HUDEP-2 (cell line): ENCODE data around the gene SGCE.

Experiments used
- DNase-seq, 76 experiments: peaks; one replicate each; lab custom pipeline; 2025; ENCODE audit not compliant: unreplicated experiment in 76 of 76; lab: John Stamatoyannopoulos, UW

SGCE gene

DNA sequence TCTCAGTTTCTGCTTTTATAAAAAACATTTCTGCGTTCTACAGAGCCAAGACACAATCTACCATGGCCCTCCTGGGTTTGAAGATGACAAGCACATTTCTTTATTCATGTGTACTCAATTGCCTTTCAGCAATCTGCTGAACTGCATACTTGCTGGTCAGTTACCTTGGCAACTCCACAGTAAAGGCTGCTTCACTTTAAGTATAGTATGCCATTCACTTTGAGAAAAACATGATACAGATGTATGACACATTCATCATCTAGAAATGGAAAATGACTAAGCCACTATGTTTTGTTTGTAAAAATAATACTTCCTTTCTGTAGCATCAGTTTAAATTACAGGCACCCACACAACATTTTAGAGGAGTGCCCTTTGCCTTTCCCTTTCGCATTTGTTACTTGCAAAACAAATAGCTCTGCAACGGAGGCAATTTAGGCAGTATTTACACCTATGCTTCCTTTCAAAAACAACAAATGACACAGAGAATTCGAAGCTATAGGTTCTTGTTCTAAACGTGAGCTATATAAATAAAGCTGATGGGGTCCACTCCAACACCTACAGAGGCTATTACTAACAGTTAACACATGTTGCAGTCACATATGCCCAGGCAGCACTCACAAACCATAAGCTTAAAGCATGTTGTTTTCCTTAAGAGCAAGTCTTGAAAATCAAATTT is 23.5 kb downstream of the SGCE start:
- no peak for DNase-seq

DNA sequence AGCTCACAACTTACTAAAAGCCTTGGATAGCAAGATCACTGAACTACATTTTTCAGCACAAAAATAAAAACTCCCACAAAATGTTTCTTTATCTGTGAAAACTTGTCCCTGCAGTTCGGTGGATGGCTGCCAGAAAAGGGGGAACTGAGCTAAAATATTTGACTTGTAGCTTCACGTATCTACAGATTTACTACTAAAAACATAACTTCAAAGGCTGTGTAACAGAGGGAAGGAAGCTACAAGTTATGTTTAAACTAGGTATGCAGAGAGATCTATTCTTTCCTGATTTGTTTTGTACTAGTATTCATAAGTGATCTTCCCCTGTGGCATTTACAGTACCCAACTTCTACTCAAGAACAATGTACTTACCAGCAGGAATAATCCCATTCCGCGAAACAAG is 25.1 kb downstream of the SGCE start:
- no peak for DNase-seq

DNA sequence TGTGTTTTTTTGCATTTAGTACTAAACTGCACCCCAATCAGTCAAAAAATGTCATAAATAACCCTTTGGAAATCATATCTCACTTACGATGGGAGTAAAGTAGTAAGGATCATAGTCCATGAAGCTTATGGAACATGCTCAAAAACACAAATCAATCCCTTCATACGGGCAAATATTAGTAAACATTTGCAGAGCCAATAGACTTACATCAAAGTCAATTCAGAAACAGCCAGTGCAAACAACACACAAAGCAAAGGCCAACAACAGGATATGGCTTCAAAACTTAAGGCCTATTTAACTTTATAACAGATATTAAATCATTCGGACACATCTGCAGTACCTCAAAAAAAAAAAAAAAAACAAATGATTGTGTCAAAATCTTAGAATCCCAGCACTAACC is 32.1 kb downstream of the SGCE start:
- DNase-seq = no peak

DNA sequence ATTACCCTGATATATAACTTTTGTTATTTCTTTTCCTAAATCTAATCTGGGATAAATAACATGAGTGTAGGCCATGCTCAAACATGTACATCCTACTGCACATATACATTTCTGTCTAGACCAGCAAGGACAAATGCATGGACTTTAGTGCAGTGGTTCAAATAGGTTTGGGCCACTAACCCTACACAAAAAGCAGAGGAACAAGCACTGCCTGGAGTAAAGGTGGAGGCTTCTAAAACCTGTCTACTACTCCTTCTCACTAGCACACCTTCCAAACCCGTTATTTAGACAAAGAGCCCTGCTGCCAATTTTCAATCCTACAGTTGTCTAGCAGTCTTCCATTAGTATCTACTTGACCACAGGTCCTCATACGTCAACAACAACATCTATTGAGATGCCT is 34.8 kb downstream of the SGCE start:
- no peak for DNase-seq

DNA sequence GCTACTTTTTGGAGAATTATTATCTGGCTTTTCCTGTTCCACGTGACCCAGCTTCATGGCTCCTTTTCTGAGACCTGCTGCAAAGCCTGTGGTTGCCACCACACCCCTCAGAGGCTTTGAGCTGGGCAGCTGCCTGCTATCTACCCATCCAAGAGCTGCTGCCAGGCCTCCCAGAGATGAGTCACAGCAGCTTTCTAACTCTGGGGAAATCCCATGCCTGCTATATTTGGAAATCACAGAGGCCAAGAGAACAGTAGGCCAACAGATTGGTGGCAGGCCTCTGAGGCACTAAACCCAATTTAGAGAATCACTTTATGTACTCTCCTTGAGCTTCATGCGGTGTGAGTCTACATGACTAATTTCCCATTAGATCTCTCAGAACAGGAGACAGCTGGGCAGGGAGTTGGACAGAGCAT is 35.2 kb downstream of the SGCE start:
- peak in 65 of 76 experiments; percentile 4 to 72 (median 35) for DNase-seq

DNA sequence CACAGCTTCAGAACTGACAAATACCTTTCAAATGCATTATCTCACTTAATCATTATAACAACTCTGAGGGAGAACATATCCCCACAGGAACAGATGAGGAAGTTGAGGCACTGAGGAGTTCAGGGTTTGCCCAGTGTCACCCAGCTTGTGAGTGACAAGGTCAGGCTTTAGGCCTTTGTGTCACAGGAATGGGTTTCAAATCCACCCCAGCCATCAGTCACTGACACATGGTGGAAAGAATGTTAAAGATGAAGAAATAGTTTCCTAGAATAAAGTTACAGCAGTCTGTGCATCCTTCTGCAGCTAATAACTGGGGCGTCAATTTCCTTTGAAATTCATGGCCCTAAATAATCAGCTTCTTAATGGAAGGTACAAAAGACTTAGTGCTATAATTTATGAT is 37.8 kb downstream of the SGCE start:
- DNase-seq = no peak

DNA sequence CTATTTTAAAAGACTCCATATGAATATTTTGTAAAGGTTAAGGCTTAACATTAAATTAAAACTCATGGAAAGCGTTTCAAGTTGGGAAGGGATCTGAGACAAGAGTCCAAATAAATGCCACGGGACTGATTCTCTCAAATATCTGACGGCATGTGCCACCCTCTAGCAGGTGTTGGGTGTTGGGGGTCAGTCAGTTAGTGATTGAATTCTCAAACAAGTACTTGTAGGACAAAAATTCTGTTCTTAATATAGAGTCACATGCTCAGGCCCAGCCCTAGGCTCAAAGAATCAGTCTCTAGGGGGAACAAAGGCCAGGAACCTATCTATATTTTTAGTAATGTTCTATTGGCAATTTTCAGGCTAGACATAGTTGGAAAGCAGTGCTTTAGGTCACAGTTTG is 39.1 kb downstream of the SGCE start:
- DNase-seq = no peak

DNA sequence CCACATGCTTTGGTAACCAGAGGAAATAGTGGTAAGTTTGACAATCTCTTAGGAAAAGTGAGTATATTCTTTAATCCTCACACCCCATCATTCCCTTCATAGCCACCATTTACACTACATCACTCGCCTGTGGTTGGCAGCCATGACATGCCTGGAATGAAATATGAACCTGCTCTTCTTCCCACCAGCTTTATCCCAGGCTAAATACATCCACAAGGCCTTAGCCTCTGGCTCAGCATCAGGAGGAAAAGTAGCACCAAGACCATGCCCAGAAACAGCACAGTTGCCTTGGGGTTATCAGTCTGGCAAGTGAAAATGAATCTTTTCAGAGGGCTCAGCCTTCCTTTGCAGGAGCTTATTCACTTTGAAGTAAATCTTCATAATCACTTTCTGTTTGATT is 40.3 kb downstream of the SGCE start:
- no peak for DNase-seq

DNA sequence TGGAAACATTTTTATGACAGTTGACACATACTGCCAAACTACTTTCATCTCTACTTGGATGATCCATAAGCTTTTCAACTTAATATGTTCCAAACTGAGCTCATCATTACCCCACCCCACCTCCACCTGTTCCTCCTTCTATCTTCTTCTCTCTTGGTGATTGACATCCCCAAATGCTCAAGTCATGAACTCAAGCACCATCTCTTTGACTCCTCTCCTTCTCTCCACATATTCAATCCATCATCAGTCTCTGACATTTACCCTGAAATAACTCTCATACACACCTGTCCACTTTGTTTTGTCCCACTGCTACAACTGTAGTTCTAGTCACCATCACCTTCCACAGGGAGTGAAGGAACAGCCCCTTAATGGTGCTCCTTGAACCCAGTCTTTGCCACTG is 43.3 kb downstream of the SGCE start:
- DNase-seq = no peak

DNA sequence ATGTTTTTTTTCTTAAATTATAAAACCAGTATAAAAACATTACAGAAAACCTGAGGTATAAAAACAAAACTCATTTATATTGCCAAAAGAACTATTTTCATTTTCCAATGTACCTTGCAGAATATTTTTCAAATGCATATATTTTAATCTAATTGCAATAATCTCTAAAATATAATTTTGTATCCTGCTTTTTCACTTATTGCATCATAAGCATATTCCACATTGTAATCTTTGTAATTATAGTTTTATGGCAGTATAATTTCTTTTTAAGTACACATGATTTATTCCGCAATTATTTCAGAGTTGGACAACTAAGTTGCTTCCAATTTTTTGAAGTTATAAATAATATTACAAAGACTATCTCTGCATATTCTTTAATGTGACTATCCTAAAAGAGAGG is 43.7 kb downstream of the SGCE start:
- no peak for DNase-seq

DNA sequence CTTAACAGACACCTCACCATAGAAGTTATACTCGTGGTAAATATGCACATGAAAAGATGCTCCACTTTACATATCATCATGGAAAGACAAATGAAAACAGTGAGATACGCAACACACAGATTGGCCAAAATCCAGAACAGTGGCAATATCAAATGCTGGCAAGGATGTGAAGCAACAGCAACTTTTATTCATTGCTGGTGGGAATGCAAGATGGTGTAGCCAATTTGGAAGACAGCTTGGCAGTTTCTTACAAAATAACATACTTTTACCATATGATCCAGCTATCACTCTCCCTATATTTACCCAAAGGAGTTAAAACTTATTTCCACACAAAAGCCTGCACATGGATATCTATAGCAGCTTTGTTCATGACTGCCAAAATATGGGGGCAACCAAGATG is 46.4 kb downstream of the SGCE start:
- no peak for DNase-seq

DNA sequence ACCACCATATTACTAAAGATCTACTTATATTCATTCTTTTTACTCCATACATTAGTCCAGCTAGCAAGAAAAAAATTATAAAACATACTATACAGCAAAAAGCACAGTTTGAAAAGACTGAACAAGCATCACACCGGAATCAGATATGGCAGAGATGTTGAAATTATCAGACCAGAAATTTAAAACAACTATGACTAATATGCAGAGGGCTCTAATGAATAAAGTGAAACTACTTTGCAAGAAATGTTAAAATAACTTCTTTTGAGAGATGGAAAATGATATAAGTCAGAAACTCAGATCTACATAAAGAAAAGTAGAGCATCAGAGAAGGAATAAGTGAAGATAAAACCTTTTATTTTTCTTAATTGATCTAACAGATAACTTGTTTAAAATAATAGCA is 50.9 kb downstream of the SGCE start:
- no peak for DNase-seq

DNA sequence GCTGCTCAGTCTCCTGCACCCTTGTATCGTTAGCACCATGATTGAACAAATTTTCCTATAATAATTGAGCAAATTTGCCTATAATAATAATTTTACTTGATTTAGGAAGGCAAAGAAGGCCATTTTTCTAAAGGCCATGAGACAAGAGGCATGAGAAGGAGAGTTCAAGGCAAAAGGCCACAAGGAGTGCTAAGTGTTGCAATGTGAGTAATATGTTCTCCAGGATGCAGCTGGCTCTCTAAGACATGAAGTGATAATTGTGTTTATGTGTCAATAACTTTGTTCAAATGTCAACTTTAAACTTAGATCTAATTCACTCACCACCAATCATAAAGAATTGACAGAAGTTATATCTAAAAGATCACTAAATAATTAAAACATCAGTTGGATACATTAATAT is 53.8 kb downstream of the SGCE start:
- no peak for DNase-seq

DNA sequence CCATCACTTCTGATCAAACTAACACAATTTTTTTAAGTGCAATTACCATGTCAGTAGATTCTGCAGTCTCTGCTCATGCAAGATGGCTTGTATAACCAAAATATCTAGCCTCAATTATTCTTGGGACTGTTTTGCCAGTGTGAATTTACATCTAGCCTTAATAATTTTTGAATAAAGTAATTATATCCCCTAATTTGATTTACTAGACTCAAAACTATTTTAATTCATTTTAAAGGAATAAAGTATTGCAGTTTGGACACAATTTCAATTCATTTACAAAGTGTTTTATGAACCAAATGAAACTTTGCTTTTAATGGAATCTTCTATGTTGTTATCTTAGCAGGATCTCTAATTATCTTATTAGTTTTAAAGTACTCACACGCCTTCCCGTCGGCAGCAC is 55.7 kb downstream of the SGCE start:
- no peak for DNase-seq

DNA sequence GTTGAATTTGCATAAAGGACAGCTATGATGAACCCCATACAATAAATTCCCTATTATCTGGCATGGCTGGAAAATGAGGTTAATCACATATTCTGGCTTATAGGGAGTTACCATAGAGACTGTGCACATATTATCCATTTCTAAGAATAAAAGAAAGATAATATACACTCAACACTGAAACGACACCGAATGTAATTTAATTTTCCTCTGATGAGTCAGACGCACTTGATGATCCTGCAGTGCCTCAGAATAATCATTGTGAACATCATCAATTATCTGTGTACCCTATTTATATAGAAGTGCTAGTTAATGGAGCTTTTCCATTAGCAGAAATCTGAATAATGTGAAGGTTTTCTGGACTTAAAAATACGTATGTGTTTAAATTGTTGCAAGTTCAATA is 60.2 kb downstream of the SGCE start:
- no peak for DNase-seq

DNA sequence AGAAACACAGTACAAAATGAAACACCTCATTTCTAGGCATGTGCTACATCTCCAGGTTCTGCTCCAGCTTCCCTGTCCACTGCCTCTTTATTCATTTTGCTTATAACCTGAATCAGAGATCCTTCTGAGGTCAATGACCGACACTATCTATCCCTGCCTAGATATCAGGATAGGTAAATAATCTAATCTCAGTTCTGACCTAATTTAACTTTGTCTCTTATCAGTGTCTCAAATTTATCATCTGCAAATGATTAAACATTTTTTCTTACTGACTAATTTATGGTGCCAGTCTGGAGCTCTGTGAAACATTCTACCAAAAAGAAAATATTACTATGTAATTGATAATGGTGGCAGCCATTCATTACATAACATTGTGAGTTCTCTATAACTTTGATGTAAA is 61.1 kb downstream of the SGCE start:
- no peak for DNase-seq

DNA sequence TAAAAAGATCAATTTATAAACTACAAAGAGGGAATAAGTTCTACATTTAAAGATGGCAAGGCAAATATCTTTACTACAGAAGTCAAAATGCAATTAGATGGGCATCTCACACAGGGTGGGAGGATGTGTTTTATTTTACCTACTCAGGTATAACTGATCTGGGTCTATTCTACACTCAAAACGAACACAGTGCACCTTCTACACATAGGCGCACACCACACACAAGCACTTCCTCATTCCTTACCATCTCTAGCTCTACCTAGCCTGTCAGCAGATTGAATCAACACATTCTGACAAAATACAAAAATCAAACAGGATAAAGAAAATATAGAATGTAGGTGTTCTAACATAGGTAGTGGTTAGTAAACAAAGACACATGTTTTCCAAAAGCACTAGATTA is 64.8 kb downstream of the SGCE start:
- DNase-seq = no peak

DNA sequence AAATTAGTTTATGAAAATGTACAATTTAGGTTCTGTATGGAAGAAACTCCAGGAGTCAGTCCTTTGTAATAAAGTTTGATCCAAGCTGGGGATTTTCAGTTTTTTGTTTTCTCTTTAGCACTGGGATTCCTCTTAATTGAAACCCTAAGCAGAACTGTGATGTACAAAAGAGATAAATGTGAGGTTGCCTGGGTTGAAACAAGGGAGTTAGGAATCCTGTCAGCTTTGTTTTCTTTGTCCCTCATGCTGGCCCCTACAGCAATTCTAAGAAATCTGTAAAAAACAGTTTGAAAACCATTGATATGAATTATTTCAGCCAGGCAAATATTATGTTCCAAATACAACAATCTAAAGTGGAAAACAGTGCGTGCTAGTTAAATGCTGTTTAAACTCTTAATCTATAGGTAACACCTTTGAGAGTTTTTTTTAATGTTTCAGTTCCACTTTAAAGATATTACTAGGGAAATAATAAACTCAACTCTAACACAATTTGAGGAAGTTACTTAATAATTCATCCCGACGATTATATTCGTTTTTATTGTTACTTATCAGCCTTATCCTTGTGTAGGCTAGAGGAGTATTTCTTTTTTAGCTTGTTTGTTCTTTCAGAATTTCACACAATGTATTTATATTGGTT is 65.3 kb downstream of the SGCE start:
- DNase-seq = no peak

DNA sequence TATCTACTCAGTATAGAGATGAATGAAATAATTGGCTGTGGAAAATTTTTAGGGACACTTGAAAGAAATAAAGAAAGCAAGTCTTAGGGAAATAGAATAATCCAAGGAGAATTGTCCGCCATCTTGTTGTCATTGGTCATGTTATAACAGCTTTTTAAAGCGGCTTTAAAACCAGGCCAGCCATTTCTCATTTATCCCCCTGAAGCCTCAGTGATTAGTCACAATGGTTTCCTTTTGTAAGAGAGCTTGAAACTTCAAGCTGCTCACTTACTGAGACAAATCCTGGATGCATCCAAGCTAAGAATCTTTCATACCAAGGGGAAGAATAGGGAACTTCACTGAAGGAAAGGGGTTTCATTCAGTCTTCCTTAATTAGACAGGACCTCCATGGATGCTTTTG is 67.9 kb downstream of the SGCE start:
- DNase-seq = no peak

DNA sequence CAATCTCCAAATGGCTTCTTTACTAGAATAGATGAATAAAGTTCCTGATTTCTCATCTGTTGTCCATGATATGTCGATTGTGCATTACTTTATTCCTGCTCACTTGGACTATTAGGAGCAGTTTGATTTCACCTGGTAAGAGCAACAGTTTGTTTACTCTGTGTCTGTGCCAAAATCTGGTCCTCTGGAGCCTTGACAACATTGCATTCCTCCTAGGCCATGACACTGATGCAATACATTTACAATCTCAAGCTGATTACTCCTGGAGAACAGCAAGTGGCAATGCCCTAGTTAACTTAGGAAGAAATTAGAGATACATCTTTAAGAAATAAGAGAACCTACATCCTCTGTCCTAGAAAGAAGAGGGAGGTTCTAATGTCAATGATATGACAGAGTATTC is 71.8 kb downstream of the SGCE start:
- no peak for DNase-seq

DNA sequence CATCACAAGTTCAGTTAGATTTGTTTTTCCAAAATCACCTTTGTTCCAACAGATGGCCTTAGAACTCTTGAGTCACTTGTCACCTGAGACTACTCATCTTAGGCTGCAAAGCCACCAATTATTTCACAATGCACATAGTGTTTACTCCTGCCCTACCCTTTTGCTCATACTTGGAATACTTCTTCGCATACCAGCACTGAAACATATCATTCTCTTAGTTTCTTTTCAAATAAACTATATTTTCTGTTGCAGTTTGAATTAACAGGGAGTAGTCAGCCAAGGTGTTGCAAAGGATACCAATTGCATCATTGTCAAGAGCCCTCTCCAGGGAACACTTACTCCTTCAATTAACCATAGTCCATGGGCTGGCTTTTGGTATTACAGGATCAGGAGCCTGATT is 75.3 kb downstream of the SGCE start:
- no peak for DNase-seq

DNA sequence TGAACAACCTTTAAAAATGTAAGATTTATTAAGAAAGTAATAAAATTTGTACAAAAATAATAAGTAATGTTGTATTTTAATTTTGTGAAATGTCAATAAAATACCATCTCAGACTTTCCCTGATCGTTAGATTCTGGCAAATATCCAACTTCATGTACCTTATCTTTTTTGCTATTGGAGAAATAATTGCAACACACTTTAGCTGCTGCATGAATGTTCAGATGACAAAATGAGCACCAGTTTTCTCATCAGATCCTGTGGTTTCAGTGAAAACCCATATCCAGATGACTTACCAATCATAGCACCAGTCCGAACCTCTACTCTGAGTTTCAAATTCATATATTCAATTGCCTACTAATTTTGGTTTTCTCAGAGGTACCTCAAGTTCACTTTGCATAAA is 76.5 kb downstream of the SGCE start:
- DNase-seq = no peak

DNA sequence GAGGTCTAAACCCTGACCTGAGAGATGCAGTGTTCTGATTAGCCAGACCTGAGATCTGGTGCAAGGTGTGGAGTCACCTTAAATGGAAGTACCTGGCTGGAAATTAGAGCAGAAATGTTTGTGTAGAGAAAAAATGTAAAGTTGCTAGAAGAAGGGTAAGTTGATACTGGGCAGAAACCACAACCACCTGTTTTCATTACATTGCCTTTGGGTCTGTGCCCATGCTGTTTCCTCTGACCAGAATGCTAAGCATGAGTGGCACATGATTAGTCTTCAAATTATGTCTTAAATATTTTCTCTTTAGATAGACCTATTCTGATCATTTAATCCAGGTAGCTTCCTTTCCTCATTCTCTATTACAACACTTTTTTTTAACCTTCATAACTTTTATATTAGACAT is 77.3 kb downstream of the SGCE start:
- no peak for DNase-seq
